GM18519 (cell line): ENCODE data around the gene PPOX.

ENCODE experiments used
- ATAC-seq: cut with Tn5 transposase; IDR thresholded peaks from one replicate; pipeline ENCODE4 v1.9.1; 2021; ENCODE audit warnings: mild to moderate bottlenecking, moderate library complexity; ENCODE audit not compliant: unreplicated experiment, low FRiP score

Gene PPOX

GRCh38 chr1:161165742-161166668 is at the start of gene PPOX:
Gene PPOX (plus strand): TSS chr1:161166426. CDS start chr1:161166848, 422 bp downstream.
- ATAC-seq, result peak; percentile 84

GRCh38 chr1:161117759-161118581 is 48.3 kb upstream of the PPOX start, which contains the start of the genes NIT1 and PFDN2:
Gene NIT1 (plus strand): TSS chr1:161118105. CDS start chr1:161118177, 72 bp downstream.
Gene PFDN2 (minus strand): TSS chr1:161118037. CDS start chr1:161118026, 11 bp downstream.
- ATAC-seq, result peak; percentile 46

DNA sequence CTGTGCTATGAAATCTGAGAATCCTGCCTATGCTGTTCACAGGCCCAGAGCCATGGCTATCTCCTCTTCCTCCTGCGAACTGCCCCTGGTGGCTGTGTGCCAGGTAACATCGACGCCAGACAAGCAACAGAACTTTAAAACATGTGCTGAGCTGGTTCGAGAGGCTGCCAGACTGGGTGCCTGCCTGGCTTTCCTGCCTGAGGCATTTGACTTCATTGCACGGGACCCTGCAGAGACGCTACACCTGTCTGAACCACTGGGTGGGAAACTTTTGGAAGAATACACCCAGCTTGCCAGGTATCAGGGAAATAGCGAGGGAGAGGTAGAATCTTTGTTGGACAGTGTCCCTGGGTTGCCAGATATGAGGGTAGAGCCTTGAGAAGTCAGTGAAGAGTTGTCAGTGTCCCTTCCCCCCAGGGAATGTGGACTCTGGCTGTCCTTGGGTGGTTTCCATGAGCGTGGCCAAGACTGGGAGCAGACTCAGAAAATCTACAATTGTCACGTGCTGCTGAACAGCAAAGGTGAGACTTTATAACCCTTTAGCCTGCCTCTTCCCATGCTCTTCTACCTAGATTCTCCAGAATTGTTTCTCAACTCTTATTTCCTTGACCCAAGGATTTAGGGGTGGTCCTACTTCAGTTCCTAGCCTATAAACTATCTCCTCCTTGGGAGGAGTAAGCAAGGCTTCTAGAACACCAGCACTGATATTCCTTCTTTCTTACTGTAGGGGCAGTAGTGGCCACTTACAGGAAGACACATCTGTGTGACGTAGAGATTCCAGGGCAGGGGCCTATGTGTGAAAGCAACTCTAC is 46.9 kb upstream of the PPOX start:
- no peak for ATAC-seq

GRCh38 chr1:161121042-161121650 is 45.1 kb upstream of the PPOX start:
- ATAC-seq, result no peak

GRCh38 chr1:161121834-161122233 is 44.4 kb upstream of the PPOX start:
- ATAC-seq, result no peak

- no peak for ATAC-seq
Observed at GRCh38 chr1:161122967-161123366, 43.3 kb upstream of the PPOX start.

DNA sequence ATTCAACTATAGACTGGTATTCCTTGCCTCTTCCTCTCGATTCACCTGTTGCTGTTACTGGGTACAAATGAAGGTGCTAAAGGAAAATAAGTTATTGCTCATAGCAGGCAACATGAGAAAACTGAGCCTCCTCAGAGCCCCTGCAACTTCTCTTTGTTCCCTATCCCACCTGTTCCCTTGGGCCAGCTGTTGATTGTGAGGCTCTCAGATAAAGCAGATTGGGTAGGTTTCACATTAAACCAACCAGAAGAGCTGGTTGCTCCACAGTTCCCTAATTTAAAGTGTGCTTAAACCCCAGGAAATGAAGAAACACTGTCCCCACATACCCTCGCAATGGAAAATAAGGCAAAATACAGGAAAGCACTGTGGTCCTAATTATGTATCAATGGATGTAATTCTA is 38.6 kb upstream of the PPOX start:
- no peak for ATAC-seq

- ATAC-seq, result no peak
Observed at GRCh38 chr1:161128591-161129420, 37.4 kb upstream of the PPOX start.

DNA sequence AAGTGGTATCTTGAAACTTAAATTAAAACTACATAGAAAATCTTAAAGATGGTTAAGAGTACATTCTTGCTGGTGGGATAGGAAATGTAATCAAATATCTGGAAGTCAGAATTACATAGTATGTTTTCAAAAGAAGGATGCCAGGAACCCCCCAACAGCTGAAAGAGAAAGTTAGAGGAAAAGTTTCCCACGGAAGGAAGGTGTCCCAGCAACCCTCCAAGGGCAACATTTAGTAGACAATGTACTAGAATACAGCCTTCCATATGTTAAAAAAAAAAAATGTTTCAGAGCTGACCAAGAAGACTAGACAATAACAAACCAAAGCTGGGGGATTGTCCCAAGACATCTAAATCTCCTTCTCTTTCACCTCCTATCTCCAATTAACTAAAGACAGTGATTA is 36.0 kb upstream of the PPOX start:
- no peak for ATAC-seq

- ATAC-seq, result no peak
Observed at GRCh38 chr1:161131523-161132409, 34.5 kb upstream of the PPOX start.

DNA sequence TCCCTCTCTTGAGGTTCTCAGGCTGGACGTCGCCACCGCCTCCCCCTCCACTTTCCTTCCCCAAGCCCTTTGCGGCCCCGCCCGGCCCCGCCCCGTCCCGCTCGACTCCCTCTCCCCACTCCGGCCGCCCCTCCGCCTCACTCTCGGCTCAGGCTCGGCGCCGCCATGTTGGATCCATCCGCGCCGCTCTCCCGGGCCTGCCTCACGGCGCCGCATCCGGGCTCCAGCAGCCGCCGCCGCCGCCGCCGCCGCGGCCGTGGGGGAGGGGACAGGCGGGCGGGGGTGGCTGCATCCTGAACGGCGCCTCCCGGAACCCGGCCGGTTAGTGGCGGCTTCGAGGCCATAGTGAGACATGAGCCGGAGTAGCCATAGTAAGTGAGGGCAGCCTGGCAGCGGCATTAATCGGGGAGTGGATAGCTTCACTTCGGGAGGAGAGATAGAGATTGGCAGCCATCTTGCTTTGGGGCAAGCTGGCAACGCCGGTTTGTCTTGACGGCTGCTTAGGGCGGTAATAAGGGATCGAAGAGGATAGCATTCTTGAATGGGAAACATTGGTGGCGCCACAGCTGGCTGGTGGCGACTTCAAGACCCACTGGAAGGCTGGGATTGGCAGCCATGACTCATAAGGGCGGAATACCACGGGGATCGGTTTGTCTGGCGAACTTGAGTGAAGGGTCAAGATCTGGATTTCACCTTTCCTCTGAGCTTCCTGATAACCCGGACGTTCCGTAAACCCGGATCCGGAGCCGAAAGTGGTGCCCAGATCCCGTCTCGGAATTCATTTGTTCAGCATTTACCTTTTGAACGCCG is 33.6 kb upstream of the PPOX start, which contains the start of gene DEDD:
TSS of gene DEDD (minus strand) at position 258 of the 810 bp plus-strand sequence. CDS start 8,205 bp downstream, outside the sequence.
- peak; percentile 91 for ATAC-seq

DNA sequence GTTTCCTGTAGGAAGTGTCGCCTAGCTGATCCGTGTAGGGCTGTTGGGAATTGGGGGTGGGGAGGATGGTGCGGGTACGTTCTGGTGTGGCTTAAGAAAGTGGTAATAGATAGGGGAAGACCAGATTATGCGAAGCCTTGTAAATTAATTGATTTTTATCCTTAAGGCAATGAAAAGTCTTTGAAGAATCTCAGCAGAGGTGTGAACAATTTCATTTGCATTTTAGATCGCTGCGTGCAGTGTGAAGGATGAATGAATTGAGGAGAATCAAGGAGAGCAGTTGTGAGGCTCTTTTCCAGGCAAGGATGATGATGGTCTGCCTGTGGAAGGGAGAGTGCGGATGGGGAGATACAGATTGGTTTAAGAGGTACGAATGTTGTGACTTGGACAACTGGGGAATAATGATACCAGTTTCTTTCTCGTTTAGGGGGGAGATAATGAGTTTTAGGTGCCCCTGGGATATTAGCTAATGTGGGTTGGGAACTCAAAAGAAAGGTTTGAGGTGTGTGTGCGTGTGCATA is 32.9 kb upstream of the PPOX start:
- no peak for ATAC-seq

DNA sequence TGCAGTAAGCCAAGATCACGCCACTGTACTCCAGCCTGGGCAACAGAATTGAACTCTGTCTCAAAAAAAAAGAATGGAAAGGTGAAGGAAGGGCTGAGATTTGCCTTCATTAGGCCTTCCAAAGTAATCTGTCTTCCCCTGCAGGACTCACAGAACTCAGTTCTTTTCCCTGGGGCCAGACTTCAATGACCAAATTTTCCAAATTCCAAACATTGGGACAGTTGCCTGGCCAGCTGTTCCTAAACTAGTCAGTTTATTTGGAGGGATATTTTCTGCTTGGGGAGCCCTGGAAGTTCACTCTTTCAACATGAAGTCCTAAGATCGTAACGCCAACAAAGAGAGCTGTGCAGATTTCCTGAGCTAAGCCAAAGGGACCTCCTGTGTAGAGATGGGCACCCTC is 28.3 kb upstream of the PPOX start:
- no peak for ATAC-seq

DNA sequence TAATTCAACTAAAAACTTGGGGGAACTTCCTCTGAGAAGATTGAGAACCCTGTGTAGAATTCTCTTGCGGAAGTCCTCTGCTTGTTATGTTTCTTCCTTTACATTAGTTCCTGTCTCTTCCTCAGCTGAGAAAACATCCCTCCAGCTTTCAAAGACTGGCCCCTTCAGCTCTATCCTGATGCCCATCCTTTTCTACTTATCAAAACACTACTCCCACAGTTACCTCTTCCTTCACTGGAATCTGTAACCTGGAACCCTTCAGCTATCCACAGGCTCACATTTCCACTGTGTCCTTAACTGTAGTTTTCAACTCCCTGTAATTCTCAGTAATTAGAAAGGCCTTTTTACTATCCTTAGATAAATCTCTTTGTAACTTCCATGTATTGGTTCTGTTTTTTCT is 27.8 kb upstream of the PPOX start:
- ATAC-seq, result no peak

DNA sequence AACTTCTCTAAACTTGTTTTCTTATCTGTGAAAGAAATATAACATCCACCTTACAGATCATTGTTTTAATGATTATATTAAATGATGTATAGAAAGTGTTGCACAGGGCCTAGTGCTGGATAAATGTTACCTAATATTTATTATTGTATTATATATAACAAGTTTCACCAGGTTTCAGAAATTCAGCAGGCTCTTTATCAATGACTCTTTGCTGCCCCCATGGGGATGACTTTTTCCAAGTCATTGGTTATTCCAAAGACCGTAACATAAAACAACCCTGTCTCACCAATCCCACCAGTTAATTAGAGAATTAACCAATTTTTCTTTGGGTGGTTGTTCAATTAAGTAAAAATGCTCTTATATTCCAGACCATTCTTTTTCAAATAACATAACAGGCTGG is 26.5 kb upstream of the PPOX start:
- no peak for ATAC-seq

- no peak for ATAC-seq
Observed at GRCh38 chr1:161140755-161141400, 25.3 kb upstream of the PPOX start.
